ENCODE results near the gene GUCY1B1.

GUCY1B1 gene

GRCh38 chr4:155799794-155800123 lies 40.9 kb downstream of the GUCY1B1 start:
- Mint-ChIP-seq H3K4me1 (no peaks in the 10 kb centered on the region), H3K4me3 (no peak overlapping the region), H3K27ac (no peak overlapping the region), H3K27me3 (no peaks in the 10 kb centered on the region), H3K9me3 (no peaks in the 10 kb centered on the region), H3K36me3 (no peaks in the 10 kb centered on the region)
- no peak for DNase-seq
- CTCF ChIA-PET: no interaction called here

DNA sequence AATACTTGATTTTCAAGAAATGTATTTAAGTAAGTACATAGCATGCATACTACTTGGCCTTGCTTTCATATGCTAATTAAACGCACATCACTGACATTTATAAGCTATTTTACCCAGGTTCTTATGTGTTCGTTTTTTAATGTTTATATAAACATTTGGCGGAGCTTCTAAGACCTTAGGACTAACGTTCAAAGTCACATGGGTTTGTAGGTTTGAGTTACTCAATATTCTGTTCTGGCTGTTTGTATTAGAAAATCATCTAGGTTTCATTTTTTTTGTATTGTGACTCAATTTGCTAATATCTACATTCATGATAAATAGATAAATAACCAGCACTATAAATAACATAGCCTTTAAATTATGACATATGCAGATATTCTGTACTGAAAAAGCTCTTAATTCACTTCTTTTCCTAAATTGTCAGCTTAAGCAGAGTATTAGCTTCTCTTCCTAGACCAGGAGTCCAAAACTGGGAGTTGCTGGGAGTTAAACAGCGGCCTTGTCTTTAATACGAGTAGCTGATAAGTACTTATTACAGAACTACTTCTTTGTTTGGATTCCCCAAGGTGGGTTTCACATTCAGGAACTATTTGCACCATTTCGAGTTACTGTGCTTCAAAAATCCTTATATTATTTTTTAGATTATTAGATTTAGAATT lies 42.0 kb downstream of the GUCY1B1 start:
- DNase-seq: no peak
- Mint-ChIP-seq H3K9me3 (no peaks in the 10 kb centered on the region), H3K27me3 (no peaks in the 10 kb centered on the region), H3K27ac (no peak overlapping the region), H3K4me1 (no peaks in the 10 kb centered on the region), H3K4me3 (no peak overlapping the region), H3K36me3 (no peaks in the 10 kb centered on the region)
- CTCF ChIA-PET: interaction anchor here (1.2 kb wide), 1 partner anchor 13 kb away, joined by 4 read pairs; no protein-coding TSS in a partner anchor

DNA sequence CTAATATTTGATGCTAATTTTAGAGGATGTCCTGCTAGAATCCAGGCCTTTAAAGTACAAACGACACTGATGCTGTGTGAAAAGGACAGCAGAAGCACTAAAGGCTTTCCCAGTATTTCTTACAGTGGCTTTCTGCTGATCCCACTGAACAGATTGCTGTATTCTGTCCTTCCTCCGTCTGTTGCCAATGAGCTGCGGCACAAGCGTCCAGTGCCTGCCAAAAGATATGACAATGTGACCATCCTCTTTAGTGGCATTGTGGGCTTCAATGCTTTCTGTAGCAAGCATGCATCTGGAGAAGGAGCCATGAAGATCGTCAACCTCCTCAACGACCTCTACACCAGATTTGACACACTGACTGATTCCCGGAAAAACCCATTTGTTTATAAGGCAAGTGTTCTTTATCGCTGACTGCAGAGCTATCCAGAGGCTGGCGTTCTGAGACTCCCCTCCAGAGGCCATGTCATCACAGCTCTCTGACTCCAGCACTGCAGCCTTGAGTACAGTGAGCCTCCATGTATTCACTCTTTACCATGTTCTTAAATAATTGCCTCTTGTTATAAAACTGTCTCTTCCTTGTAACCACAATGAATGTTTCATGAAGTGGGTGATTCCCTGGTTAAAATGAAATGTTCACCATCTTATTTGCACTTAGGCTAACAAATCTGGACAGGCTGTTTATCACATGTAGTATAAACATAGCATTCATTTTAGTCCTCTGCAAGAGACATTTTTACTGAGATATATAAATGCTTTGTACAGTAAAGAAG lies 43.6 kb downstream of the GUCY1B1 start:
- Mint-ChIP-seq H3K9me3 (no peaks in the 10 kb centered on the region), H3K36me3 (no peaks in the 10 kb centered on the region), H3K27ac (no peak overlapping the region), H3K4me3 (no peak overlapping the region), H3K27me3 (no peaks in the 10 kb centered on the region), H3K4me1 (no peaks in the 10 kb centered on the region)
- no peak for DNase-seq
- CTCF ChIA-PET: no interaction called here

DNA sequence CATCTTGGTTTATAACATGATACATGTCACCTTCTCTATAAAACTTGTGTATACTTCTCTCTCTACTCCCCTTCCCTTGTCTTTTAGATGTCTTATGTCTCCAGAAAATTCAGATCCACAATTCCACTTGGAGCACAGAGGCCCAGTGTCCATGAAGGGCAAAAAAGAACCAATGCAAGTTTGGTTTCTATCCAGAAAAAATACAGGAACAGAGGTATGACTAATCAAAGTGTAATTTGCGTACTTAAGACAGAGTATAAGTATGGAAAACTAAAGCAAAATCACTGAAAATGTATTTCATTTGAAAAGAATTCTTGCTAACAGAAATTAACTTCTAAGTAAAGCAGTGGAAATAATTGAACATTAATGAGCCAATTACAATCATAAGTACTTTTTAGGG lies 46.2 kb downstream of the GUCY1B1 start:
- Mint-ChIP-seq H3K27me3 (no peaks in the 10 kb centered on the region), H3K4me1 (no peaks in the 10 kb centered on the region), H3K27ac (no peak overlapping the region), H3K36me3 (no peaks in the 10 kb centered on the region), H3K4me3 (no peak overlapping the region), H3K9me3 (no peaks in the 10 kb centered on the region)
- no peak for DNase-seq
- CTCF ChIA-PET: no interaction called here

GRCh38 chr4:155807021-155807420 lies 48.2 kb downstream of the GUCY1B1 start:
- no peak for DNase-seq
- no peaks in the 10 kb centered on the region for H3K9me3 Mint-ChIP-seq
- no peaks in the 10 kb centered on the region for H3K36me3 Mint-ChIP-seq
- CTCF ChIA-PET: no interaction called here
- no peaks in the 10 kb centered on the region for H3K27me3 Mint-ChIP-seq
- no peak overlapping the region for H3K4me3 Mint-ChIP-seq
- no peaks in the 10 kb centered on the region for H3K4me1 Mint-ChIP-seq
- no peak overlapping the region for H3K27ac Mint-ChIP-seq

GRCh38 chr4:155809835-155810234 lies 51.0 kb downstream of the GUCY1B1 start:
- H3K27me3 Mint-ChIP-seq: no peaks in the 10 kb centered on the region
- no peaks in the 10 kb centered on the region for H3K36me3 Mint-ChIP-seq
- DNase-seq: no peak
- no peaks in the 10 kb centered on the region for H3K4me1 Mint-ChIP-seq
- H3K9me3 Mint-ChIP-seq: no peaks in the 10 kb centered on the region
- no peak overlapping the region for H3K27ac Mint-ChIP-seq
- CTCF ChIA-PET: interaction anchor here (0.7 to 3.2 kb wide), 2 partner anchors 140 to 143 kb away, joined by 4 to 17 read pairs; partner anchors contain the start of gene CTSO
- H3K4me3 Mint-ChIP-seq: no peak overlapping the region

DNA sequence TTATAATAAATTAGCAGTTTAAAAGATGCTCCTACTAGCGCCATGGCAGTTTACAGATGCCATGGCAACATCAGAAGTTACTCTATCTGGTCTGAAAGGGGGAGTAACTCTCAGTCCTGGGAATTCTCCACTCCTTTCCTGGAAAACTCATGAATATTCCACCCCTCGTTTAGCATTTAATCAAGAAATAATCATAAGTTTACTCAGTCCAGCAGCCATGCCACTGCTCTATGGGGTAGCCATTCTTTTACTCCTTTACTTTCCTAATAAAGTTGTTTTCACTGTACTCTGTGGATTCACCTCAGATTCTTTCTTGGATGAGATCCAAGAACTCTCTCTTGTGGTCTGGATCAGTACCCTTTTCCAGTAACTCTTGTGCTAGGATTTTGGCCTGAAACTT lies 52.3 kb downstream of the GUCY1B1 start:
- CTCF ChIA-PET: interaction anchor here (0.6 to 3.2 kb wide), 2 partner anchors 108 to 142 kb away, joined by 3 to 17 read pairs; partner anchors contain the start of gene CTSO
- Mint-ChIP-seq H3K9me3 (no peaks in the 10 kb centered on the region), H3K27ac (no peak overlapping the region), H3K4me1 (no peaks in the 10 kb centered on the region), H3K36me3 (no peaks in the 10 kb centered on the region), H3K27me3 (no peaks in the 10 kb centered on the region), H3K4me3 (no peak overlapping the region)
- no peak for DNase-seq

GRCh38 chr4:155818639-155819038 lies 59.8 kb downstream of the GUCY1B1 start:
- Mint-ChIP-seq H3K27ac (no peak overlapping the region), H3K27me3 (peaks cover 3% of the 10 kb centered on the region), H3K4me3 (no peak overlapping the region), H3K9me3 (no peaks in the 10 kb centered on the region), H3K4me1 (no peaks in the 10 kb centered on the region), H3K36me3 (no peaks in the 10 kb centered on the region)
- CTCF ChIA-PET: no interaction called here
- DNase-seq: no peak

DNA sequence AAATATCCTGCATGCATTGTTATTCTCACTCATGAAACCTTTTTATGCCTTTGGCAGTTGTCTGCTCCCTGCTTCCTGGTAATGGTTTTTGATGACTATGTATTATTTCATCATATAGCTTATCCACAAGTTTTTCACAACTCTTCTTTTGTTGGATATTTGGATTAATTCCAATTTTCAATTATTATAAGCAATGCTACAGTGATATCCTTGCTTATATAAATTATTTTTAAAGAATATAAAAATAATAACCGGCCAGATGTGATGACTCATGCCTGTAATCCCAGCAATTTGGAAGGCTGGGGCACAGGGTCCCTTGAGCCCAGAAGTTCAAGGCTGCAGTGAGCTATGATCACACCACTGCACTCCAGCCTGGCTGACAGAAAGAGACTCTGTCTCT lies 60.2 kb downstream of the GUCY1B1 start:
- H3K36me3 Mint-ChIP-seq: no peaks in the 10 kb centered on the region
- CTCF ChIA-PET: no interaction called here
- DNase-seq: no peak

DNA sequence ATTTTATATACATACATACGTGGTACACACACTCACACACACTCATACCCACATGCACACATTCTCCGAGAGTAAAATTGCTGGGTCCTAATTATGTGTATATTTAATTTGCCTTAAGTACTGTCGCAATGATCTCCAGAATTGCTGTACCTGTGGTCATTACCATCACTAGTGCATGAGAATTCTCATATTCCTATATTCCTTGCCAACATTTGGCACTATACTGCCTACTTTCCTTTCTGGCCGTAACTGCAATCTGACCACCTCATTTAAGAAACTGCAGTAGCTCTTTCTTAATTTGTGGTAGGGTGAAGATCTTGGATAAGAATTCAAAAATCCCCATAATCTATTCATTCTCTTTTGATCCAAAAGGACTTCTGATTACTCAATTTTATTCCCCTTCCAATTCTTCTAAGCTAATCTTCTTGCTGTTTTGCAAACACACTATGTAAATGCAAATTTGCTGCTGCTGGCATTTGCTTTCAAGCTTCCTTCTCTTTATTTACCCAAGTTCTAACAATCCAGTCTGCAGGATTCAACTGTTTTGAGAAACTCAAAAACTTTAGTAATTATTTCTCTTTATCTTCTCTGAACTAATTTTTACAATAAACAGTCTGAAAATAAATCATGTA lies 62.2 kb downstream of the GUCY1B1 start:
- Mint-ChIP-seq H3K27ac (no peak overlapping the region), H3K36me3 (no peaks in the 10 kb centered on the region), H3K4me1 (no peaks in the 10 kb centered on the region), H3K27me3 (peaks cover 3% of the 10 kb centered on the region), H3K9me3 (no peaks in the 10 kb centered on the region), H3K4me3 (no peak overlapping the region)
- no peak for DNase-seq
- CTCF ChIA-PET: no interaction called here

More for the DNA sequence above, 60.2 kb downstream of the GUCY1B1 start:
- Mint-ChIP-seq H3K27ac (no peak overlapping the region), H3K27me3 (peaks cover 3% of the 10 kb centered on the region), H3K9me3 (no peaks in the 10 kb centered on the region), H3K4me3 (no peak overlapping the region), H3K4me1 (no peaks in the 10 kb centered on the region)

DNA sequence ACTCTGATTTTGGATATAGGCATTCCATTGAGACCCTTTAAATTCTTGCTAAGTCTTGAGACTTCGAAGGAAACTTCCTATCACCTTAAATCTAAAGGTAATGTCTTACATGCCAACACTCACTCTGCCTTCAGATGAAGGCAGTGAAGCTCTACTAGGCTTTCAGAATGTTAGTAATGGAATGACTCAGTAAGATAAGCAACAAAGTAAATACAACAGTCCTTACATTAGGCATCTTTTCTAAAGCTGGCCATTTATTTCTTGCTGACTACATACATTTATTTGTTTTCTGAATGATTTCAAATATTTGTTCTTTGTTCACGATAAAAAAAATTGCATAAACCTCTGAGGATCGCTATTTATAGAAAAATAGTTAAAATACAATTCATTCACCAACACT lies 63.8 kb downstream of the GUCY1B1 start:
- DNase-seq: no peak

GRCh38 chr4:155828628-155829027 lies 69.8 kb downstream of the GUCY1B1 start:
- DNase-seq: no peak
- no peaks in the 10 kb centered on the region for H3K36me3 Mint-ChIP-seq
- H3K9me3 Mint-ChIP-seq: no peaks in the 10 kb centered on the region
- no peak overlapping the region for H3K27ac Mint-ChIP-seq
- CTCF ChIA-PET: no interaction called here
- no peaks in the 10 kb centered on the region for H3K27me3 Mint-ChIP-seq
- no peak overlapping the region for H3K4me3 Mint-ChIP-seq
- no peaks in the 10 kb centered on the region for H3K4me1 Mint-ChIP-seq

More for the DNA sequence above, 63.8 kb downstream of the GUCY1B1 start:
- no peak overlapping the region for H3K4me3 Mint-ChIP-seq
- no peak overlapping the region for H3K27ac Mint-ChIP-seq
- CTCF ChIA-PET: no interaction called here
- no peaks in the 10 kb centered on the region for H3K27me3 Mint-ChIP-seq
- no peaks in the 10 kb centered on the region for H3K9me3 Mint-ChIP-seq
- no peaks in the 10 kb centered on the region for H3K36me3 Mint-ChIP-seq
- H3K4me1 Mint-ChIP-seq: no peaks in the 10 kb centered on the region

- Mint-ChIP-seq H3K4me3 (no peak overlapping the region), H3K36me3 (no peaks in the 10 kb centered on the region), H3K9me3 (no peaks in the 10 kb centered on the region), H3K4me1 (no peaks in the 10 kb centered on the region), H3K27ac (no peak overlapping the region), H3K27me3 (no peaks in the 10 kb centered on the region)
- CTCF ChIA-PET: no interaction called here
- DNase-seq: no peak
These were observed 73.8 kb downstream of the GUCY1B1 start for GRCh38 chr4:155832664-155833063.

GRCh38 chr4:155837203-155837796 lies 78.5 kb downstream of the GUCY1B1 start:
- Mint-ChIP-seq H3K4me1 (no peaks in the 10 kb centered on the region), H3K27me3 (no peaks in the 10 kb centered on the region), H3K27ac (no peak overlapping the region), H3K4me3 (no peak overlapping the region), H3K9me3 (no peaks in the 10 kb centered on the region), H3K36me3 (no peaks in the 10 kb centered on the region)
- DNase-seq: no peak
- CTCF ChIA-PET: no interaction called here

DNA sequence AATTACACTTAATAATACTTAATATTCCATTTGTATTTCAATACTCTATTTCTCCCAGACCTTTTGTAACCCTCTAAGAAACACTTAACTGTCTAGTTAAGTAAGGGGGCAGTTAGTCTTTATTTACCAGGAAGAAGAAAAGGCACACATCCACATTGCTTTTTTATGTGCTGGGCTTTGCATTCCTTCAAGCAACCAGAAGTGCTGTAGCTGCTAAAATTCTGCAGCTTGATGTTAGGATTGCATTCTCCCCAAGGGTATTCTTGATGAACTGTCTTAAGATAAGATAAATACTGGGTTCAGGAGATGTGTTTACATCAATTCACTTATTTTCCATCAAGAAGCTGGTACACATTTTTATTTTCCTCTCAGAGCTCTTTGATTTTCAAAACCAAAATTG lies 83.3 kb downstream of the GUCY1B1 start:
- no peak overlapping the region for H3K4me3 Mint-ChIP-seq
- H3K4me1 Mint-ChIP-seq: no peaks in the 10 kb centered on the region
- no peaks in the 10 kb centered on the region for H3K36me3 Mint-ChIP-seq
- H3K27me3 Mint-ChIP-seq: no peaks in the 10 kb centered on the region
- CTCF ChIA-PET: no interaction called here
- no peak overlapping the region for H3K27ac Mint-ChIP-seq
- H3K9me3 Mint-ChIP-seq: no peaks in the 10 kb centered on the region
- DNase-seq: no peak
